Posterior vena cava (tissue), 2 donors: ENCODE results near the gene TSPY3. TPM values are rescaled to one million over a fixed set of nuclear protein-coding genes. Genes with fewer than 3 reads are reported as not detected.
"Not testable (repeated sequence)": the region's sequence is repeated elsewhere in the genome, so short reads cannot be mapped to it uniquely, and the experiment has no call there.

Experiments
- DNase-seq: peaks from one replicate; pipeline ENCODE4 v3.0.0-alpha.2; 2020; ENCODE audit warnings: low spot score
- intact Hi-C, 2 donors: fragments of 100-400 bp; cut with DNase I; formaldehyde crosslinking; loops; one replicate each; pipeline versions ENCODE4 v1.14.1 to v1.14.2; 2022 to 2023
- long read RNA-seq, 2 donors: library from polyadenylated mRNA; unstranded; transcript quantifications; one replicate each; pipeline ENCODE4 v2.0.0, GENCODE V29; 2020 to 2021
- total RNA-seq, 2 donors: library from RNA; stranded (reverse); fragmentation: NEBNext Ultra II Directional; extraction: Animal tissue kit (Norgen Biotek cat#: 25700); gene quantifications; one replicate each; pipeline ENCODE4 v1.2.1, GENCODE V29; 2021
- donor health status: DM: yes; HTN: yes; CAD: no.
- donor health status: DM: yes; HTN: yes; CAD: no.

The TSPY3 gene, protein sequence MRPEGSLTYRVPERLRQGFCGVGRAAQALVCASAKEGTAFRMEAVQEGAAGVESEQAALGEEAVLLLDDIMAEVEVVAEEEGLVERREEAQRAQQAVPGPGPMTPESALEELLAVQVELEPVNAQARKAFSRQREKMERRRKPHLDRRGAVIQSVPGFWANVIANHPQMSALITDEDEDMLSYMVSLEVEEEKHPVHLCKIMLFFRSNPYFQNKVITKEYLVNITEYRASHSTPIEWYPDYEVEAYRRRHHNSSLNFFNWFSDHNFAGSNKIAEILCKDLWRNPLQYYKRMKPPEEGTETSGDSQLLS
- not detected for total RNA-seq
- long read RNA-seq, donor 1, result 0 reads
- long read RNA-seq, donor 2, result 0 reads

- intact Hi-C loops, DNase-seq: not testable (repeated sequence)
Measured at GRCh38 chrY:9398121-9398520, at the start of gene TSPY3. Gene TSPY3 (plus strand): TSS chrY:9398421. CDS start chrY:9398467, 46 bp downstream.

GRCh38 chrY:9357497-9357896 is 40.7 kb upstream of the TSPY3 start, which contains the start of gene TSPY8:
Gene TSPY8 (plus strand): TSS chrY:9357797. CDS start chrY:9357843, 46 bp downstream.
- DNase-seq, intact Hi-C loops: not testable (repeated sequence)

GRCh38 chrY:9396527-9396926 is 1.7 kb upstream of the TSPY3 start:
- intact Hi-C loops, DNase-seq: not testable (repeated sequence)

Other genes with a start within 250 kb of the TSPY3 start
- gene TSPY4, start 61.0 kb upstream of the TSPY3 start, total RNA-seq, result not detected
- gene TSPY8, start 40.6 kb upstream of the TSPY3 start, total RNA-seq, result not detected
- not detected for gene TSPY1, start 68.5 kb downstream of the TSPY3 start, total RNA-seq
- not detected for gene TSPY9, start 88.8 kb downstream of the TSPY3 start, total RNA-seq
- gene TSPY10, start 129.5 kb downstream of the TSPY3 start, total RNA-seq, result not detected